HG03342 (cell line): ENCODE data around the gene GFRA4.

Source experiments
- ATAC-seq: cut with Tn5 transposase; IDR thresholded peaks from one replicate; pipeline ENCODE4 v1.9.1; 2021; ENCODE audit warnings: mild to moderate bottlenecking, moderate library complexity; ENCODE audit not compliant: unreplicated experiment

Gene GFRA4, protein sequence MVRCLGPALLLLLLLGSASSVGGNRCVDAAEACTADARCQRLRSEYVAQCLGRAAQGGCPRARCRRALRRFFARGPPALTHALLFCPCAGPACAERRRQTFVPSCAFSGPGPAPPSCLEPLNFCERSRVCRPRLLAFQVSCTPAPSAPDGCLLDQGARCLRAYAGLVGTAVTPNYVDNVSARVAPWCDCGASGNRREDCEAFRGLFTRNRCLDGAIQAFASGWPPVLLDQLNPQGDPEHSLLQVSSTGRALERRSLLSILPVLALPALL

DNA sequence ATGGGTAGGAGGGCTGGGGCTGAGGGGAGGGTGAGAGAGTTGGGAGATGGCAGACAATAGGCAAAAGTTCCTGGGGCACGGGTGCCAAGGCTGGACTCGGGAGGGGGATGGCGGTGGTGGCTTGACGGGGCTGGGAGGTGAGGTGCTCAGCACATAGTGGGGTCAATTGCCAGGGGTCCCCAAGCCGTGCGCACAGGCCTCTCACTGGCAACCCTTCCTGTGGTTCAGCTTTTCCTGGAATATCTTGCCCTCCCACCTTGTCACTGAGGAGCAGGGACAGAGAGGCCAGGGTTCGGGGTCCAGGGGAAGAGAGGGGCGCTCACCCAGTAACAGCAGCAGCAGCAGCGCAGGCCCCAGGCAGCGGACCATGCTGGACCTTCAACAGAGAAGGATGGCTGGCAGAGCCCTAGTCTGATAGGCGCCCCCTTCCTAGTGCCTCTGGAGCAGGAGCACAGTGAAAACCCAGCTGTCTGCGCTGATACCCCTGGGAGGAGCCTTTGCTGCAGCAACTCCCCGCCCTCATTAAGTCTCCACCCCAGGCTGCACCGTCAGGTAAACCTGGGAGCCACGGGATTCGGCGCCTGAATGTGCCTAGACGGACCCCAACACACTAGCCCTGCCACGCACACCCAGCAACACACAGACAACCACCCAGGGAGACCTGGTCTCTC lies at the start of gene GFRA4:
Gene GFRA4, minus strand, starts transcription at position 369 of the 671 bp plus-strand sequence. Its CDS starts 0 bp downstream, at position 369.
- ATAC-seq, result no peak

DNA sequence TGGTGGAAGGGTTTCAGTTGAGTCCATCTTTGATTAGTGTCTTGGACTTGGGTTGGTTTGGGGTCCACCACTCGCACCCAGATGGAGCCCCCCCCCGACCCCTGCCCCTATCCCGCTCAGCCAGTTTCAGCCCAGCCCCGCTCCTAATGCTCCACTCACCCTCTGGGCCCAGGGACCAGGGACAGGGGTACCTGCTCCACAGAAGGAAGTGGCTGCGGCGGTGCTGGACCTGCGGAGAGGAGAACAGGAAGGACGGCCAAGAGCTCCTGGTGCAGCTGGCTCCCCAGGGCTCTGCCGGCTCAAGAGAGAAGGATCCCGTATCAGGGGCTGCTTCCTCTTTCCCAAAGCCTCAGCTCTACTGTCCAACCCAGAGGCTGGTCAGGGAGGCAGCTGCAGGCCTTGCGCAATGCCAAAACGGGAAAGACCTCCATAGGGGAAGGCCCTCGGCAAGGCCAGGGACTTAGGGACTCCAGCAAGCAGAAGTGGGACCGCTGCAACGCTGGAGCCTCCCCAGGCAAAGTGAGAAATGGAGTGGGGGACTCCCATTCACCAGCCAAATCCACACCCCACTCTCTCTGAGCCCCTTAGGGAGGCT lies 49.2 kb upstream of the GFRA4 start, which contains the start of gene SIGLEC1:
Gene SIGLEC1, minus strand, starts transcription at position 322 of the 595 bp plus-strand sequence. CDS start 5,472 bp downstream, outside the sequence.
- ATAC-seq, result no peak

DNA sequence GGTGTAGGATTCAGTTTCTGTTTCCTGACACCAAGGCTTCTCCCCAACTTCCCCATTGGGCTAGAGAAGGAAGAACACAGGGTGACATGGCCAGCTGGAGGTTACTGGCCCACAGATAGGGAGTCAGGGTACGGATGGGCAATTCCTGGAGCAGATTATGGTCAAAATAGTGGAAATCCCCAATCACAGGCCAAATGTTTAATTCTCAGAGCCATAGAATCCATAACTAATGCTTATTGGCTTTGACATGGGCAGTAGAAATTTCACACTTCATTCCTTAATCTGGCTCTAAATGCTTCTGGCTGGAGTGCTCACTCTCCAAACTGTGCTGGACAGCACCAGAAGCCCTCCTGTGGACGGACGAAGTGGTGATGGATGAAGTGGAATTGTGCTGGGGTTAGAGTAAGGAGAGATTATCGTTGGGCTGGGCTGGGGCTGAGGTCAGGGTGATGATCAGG lies 48.3 kb upstream of the GFRA4 start:
- ATAC-seq, result no peak

DNA sequence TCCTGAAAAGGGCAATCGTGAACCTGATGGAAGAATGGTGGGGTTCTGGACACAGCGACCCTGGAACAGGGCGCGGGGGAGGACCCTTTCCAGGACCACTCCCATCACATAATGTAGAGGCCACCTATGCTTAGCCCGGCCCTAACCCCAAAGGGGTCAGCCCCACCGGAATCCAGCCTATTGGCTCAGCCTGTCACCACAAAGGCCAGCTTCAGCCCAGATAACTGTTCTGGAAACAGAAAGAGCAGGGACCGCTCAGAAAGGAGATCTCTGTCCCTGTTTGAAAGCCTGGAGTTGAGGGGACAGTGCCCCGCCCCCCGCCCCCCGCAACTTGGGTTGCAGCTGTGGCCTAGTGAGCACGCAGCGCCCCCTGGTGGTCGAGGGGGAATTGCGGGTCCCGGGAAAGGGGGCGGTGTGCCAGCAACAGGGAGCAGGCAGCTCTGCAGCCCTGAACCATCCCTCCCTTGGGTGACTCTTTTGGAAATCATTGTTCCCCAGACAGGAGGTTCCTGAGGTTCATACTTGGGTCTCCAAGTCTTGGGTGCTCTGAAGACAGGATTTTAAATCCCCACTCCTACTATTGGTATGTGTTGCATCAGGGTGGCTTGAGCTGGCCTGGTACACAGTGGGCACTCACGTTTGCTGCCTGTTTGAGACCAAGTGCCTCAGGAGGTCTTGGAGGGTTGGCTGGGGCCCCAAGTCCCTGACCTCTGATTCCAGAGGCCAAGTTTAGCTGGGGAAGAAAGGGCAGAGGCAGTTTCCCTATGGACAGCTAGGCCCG lies 47.7 kb upstream of the GFRA4 start:
- ATAC-seq, result no peak

DNA sequence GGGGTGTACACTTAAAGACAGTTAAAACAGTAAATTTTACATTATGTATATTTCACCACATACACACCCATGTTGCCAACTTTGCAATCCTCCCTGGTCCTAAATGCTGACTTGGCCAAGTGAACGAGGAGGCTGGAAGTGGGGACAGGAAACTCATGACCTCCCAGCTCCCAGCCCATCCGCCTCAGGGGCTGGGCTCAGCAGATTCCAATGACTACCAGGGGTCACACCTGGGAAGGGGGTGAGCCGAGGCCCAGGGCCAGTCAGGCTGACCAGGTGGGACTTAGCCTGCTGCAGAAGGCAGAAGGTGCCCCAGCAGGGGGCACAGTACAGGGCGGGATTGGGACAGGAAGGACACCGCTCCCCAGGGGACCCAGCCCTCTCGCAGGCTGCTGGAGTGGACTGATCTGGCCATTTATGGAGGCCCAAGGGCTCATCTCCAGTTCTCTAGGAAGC lies 46.8 kb upstream of the GFRA4 start:
- ATAC-seq, result no peak

DNA sequence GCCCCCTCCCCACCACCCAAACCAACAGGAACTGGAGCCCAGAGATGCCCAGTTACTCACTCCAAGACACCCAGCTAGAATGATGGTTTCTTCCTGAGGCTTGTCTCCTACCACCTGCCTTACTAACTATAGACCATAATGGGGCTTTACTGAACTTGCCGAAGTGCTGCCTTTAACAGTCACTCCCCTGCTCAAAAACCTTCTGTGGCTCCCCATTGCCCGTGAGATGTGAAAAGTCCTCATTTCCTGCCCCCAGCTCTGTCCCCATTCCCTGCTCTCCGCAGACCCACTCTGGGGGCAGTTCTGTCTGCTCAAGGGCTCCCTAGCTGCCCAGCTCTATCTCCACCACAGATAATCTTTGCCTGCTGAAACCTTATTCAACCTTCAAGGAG lies 44.3 kb upstream of the GFRA4 start:
- no peak for ATAC-seq

DNA sequence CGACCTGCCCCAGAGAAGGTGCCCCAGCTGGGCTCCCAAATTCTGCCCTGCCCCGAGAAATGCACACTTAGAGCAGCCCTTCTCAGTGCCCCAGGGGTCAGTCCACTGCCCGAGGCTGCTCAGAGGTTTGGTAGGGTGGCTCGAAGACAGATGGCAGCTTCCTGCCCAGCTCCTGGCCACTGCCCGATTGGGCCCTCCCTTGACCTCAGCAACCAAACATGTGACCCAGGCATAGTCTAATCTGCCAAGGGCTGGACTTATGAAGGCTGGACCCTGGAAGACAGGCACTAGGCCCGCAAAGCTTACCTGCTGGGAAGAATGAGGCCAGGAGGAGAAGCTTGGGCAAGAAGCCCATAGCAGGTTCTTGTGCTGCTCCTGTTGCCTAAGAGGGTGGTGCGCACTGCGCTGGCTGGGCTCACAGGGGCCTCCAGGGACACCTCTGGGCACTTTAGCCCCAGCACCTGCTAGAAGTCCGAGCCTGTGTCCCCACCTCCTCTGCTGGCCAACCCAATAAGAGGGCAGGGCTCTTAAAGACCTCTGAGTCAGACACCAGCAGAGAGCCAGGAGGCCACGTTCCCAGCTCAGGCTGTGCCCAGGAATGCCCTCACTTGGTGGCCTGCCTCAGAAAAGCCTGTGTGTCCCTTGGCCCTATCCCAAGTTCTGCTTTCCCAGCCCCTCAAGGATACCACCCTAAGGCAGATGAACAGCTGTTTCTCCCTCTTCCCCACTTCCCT lies 43.7 kb upstream of the GFRA4 start:
- no peak for ATAC-seq

DNA sequence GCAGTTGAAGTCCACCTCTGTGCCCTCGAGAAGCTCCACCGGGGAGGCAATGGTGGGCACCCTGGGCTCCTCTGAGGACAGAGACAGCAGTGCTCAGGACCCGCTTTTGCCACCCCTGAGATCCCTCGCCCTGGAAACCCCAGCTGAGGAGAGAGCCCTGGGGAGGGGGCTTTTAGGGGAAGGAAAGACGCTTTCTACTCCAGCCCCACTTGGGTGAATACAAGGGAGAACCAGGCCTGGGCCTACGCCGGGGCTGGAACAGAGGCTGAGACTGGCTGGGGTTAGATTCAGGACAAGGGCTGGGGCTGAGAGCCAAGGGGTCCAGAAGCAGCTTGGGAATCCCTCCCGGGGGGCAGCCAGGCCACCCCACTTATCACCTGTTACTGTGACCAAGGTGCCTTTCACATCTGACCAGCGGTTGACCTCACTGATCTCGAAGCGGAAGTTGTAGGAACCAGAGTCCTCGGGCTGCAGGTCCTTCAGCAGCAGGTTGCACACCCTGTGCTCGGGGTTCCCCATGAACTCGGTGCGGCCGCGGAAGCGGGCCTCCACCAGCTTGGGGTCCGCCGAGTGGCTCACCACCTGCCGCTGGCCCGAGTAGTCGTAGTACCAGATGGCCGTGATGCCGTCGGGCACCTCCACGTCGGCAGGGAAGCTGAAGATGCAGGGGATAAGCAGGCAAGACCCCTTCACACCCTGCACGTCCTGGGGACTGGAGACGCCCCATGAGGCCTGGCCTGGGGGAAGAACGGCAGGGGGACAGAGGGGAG lies 43.0 kb upstream of the GFRA4 start:
- ATAC-seq, result no peak

DNA sequence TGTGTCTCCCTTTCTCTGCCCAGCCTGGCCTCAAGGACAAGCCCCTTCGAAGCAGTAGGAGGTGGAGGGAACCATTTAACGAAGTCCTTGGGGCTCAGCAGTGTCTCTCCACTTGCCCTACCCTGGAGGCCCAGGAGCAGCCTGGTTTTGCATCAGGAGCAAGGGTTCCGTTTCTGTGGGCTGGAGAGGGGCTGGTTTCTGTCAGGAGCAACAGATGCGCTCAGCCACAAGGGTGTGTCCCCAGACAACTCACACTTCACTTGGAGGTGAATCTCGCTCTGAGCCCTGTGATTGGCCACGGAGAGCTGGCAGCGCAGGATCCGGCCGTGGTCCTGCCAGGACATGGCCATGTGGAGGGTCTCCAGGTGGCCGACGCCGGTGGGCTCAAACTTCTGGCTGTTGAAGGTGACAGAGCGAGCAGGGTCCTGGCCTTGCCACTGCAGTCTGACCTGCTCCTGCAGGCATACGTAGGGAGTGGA lies 42.3 kb upstream of the GFRA4 start:
- ATAC-seq, result no peak

DNA sequence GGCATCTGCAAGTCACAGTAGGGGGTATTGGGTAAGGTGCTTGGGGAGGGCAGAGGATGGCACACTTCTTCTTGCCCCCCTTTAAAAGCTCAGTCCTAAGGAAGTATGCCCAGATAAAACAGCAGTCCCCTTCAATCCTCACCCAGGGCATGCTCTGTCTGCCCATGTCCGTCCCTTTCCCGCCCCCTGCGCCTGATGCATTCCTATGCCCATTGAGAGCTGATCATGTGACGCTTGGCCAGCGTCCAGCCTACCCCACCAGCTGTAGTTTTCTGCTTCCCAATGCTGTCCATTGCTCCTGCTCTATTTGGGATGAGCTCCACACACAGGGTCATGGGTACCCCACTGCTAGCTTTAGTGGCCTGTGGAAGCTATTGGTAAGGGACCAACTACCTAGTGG lies 40.9 kb upstream of the GFRA4 start:
- ATAC-seq, result no peak

DNA sequence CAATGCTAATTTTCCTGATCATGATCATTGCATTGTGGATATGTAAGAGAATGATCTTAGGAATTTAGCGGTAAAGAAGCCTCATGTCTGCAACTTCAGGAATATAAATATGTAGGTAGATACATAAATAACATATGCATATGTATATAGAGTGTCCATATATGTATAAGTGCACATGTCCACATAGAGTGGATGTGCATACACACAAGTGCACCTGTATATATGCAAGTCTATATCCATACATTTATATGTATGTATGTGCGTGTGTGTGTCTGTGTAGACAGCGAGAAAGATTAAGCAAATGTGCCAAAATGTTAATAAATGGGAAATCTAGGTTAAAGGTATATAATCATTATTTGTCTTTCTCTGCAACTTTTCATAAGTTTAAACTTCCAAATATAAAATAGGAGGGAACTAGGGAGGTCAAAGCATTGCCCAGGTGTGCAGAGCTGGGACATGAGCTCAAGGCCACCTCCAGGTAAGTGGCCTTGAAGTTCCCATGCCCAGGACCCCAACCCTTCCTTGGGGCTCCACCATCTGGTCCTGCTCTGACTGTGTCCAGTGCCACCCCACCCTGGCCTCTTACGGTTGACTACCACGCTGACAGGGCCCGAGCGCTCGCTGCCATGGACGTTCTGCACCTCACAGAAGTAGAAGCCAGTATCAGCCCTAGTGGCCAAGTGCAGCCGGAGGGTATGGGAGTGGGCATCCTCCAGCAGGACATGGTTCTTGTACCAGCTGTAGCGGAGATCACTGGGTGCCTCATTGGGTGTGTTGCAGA lies 39.6 kb upstream of the GFRA4 start:
- no peak for ATAC-seq

DNA sequence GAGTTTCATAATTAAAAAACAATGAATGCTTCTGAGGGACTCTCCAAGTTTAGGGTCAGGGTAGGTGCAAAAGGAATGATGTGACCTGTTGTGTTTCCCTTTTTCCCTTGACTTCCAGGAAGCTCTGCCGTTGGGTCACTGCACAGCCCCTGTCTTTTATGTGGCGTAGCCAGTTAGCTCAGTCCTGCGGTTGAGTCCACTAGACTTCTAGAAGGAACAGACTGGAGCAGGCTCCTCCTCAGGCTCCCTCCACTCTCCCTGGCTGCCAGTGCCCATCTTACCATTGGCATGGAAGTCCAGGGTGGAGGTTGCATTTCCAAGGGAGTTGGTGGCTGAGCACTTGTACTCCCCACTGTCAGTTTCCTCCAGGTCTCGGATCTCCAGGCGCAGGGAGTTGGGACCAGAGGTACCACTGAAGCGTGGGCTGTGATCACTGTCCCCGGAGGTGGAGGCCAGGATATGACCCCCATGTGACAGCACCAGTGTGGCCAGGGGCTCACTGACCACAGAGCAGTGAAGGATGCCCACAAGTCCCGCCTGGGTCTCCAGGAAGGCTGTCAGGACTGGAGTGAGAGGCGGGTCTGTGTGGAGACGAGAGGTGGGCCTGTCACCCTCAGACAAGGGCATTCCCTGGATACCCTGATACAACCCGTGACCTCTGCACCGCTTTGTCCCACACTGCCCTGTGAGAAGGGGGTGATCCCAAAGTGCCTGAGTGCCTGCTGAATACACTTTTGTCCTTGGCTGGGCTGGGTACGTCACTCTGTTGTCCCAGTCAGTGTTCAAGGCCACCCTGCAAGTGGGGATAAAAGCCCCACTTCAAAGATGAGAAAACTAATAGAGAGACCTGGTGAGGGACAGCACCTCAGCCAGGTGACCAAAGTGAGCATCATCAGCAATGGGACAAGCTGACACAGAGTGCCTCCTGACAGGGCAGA lies 38.1 kb upstream of the GFRA4 start:
- ATAC-seq, result no peak

DNA sequence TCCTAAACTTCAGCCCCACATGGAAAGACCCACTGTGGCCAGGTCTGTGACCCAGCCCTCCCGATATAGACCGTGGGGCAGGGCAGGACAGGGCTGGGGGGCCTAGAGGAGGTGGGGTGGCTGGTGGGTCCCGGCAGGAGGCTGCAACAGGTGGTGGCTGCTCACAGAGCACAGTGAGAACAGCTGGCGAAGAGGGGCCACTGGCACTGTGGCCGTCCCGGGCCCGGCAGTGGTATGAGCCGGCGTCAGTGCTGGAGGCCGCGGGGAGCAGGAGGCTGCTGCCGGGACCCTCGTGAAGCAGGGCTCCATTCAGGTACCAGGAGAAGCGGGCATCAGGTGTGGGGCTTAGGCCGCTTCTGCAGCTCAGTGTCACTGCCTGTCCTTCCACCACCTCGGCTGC lies 35.8 kb upstream of the GFRA4 start:
- no peak for ATAC-seq

DNA sequence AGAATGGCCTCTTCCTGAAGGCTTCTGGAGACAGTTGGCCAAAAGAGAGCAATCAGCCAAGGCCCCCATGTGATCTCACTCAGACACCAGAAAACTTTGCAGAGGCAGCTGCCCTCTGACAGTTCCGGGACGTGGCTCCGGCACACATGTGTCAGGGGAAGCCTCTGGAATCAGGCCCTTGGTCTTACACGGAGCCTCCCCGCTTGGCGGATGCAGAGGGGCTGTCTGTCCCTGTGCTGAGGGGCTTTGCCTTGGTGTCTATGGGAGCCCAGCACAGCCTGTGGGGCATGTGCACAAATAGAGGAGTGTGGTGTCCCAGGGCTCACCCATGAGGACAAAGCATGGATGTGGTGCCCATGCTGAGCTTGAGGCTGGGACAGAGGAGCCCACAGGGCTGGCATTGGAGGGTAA lies 35.4 kb upstream of the GFRA4 start:
- ATAC-seq, result no peak

DNA sequence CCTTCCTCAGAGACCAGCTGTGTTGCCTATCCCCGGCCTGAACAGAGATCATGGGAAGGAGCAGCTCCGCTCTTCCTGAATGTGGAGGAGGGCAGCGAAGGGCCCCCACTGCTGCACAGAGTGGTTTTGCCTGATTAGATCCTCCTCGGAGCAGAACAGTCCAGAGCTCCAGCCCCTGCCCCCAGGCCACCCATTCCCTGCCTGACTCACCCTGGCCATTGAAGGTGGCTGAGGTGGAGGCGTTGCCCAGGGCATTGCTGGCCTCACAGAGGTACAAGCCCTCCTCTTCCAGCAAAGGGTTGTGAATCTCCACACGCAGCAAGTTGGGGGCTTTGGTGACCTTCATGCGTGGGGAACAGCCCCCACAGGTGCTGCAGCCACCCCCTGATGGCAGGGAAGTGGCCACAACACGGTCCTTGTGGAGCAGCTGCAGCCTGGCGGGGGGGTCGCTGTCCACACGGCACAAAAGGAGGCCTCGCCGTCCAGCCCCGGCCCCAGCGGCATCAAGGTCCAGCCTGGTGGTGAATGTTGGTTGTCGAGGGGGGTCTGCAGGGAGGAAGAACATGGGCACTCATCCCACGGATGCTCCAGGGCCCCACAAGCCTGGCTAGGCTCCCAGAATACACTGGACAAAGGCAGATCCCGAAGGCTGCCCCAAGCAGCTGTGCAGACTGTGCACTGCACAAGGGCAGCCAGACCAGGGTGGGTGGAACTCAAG lies 34.5 kb upstream of the GFRA4 start:
- no peak for ATAC-seq

DNA sequence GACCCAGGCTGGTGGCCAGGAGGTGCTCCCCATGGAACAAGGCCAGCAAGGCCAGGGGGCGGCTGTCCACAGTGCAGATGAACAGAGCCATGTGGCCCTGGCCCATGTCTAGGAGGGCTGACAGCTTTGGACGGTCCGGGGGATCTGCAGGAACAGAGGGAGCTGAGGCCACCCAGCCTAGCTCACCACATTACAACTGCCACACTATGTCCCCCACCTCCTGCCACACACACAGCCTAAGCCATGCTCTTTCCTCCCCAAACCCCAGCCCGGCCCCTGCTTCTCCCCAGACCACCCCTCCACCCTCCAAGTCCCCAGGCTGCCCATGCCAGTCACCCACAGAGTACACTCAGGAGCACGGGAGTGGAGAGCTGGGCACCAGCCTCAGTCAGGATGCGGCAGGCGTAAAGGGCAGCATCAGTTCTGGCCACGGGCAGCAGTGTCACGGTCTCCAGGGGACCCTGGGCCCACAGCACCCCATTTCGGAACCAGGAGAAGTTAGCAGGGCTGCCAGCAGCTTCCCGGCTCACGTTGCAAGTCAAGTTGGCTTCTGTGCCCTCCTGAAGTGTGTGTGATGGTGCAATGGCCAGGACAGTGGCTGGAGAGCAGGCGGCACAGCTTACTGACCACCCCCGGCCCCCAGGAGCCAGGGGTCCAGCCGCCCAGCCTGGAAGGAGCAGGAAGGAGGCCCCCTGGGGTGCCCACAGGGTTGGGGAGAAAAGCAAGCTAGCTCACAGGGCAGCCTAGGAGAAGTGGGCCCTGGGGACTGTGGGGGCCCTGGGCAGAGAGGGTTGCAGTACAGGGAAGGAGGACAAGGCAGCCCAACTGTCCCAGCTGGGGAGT lies 33.8 kb upstream of the GFRA4 start:
- no peak for ATAC-seq
